ENCODE data around the gene CCDC178.

CCDC178 gene, protein sequence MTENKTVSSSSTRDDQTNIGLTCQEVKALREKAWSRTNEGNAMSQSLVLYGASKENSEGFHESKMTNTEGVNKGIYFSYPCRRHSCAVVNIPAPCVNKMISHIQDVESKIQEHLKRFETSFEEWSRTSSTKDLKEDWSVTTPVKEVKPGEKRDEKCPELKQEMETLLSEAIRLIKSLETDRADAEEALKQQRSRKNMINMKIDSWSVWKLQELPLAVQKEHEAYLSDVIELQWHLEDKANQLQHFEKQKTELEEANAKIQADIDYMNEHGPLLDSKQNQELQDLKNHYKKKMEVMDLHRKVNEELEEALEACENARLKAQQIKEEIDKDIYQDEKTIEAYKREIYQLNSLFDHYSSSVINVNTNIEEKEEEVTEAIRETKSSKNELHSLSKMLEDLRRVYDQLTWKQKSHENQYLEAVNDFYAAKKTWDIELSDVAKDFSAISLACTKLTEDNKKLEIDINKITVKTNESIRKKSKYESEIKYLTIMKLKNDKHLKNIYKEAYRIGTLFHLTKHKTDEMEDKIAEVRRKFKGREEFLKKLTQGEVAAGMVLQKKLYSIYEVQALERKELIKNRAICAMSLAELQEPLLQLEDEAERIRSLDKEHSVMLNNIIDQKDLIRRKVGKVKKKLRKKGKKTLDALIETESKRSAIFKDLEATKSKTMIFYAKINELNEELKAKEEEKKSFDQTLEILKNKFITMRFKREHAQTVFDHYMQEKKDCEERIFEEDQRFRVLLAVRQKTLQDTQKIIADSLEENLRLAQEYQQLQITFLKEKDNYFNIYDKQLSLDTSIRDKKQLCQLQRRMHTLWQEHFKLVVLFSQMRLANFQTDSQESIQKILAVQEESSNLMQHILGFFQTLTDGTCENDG

DNA sequence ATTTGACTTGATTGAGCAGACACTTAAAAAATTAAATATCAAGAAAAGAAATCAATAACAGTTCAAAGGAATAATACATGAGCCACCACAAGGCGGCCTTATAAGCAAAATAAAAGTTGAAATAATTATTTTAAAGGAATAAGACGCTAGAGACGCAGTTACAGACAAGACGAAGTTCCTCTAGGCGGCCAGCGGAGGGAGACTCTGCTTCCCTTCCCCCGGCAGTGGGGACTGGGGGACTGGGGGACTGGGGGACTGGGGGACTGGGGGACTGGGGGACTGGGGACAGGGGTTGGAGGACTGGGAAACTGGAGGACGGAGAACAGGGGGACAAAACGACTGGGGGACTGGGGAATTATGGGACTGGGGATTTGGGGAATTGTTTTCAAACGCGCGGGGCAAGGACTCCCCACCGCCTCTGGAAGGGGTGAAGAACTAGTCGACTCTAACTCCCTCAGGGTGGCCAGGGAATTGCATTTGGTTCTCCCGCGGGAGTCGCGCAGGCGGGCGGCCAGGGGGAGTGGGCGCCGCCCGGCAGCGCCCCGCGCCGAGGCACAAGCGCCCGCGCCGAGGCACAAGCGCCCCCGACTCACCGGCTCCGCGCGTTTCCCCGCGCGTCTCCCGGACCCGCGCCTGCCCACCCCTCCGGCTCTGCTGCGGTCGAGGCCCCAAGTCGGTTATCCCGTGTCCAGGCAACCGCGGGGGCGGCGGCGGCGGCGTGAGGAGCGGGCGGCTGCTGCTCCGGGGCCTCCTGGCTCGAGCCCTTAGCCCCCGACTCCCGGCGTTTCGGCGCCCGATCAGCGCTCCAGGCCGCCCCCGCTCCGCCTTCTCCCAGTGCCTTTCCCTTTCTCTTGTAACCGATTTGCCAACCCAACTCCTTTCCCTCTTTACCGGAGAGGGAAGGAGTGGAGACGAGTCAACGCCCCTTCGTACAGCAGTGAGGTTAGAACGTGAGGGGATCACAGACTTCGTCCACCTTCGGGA lies at the start of gene CCDC178:
CCDC178 (minus strand) TSS at position 662 of the 984 bp plus-strand sequence. CDS start 28,633 bp downstream, outside the sequence.
- TF ChIP-seq EZH2phosphoT487 (conservative IDR thresholded peaks at IDR 0.05; ENCODE audit: low read length) = no peak
- Histone ChIP-seq H3K9ac (ENCODE audit: low read length) (no peak within 1 kb of the TSS), H3K27ac (ENCODE audit: low read depth, low read length) (no peak within 1 kb of the TSS), H3K4me3 (ENCODE audit: insufficient read depth, low read length, poor library complexity, severe bottlenecking) (no peak within 1 kb of the TSS), H3K9me2 (replicated peaks; ENCODE audit: insufficient read depth, low read length) (no peaks in the 10 kb centered on the region), H3K9me3 (ENCODE audit: insufficient read depth, low read length) (no peaks in the 10 kb centered on the region), H3K79me2 (ENCODE audit: insufficient read depth, low read length) (no peaks in the 10 kb centered on the region), H3K27me3 (ENCODE audit: low read length) (no peaks in the 10 kb centered on the region), H3K4me2 (ENCODE audit: low read depth, low read length, poor library complexity, severe bottlenecking) (no peak within 1 kb of the TSS), H2AFZ (ENCODE audit: low read depth, low read length, severe bottlenecking) (no peak within 1 kb of the TSS), H4K20me1 (ENCODE audit: low read depth, low read length) (no peaks in the 10 kb centered on the region), H3F3A (ENCODE audit: insufficient read depth) (no peaks in the 10 kb centered on the region), H3K36me3 (ENCODE audit: low read length) (no peaks in the 10 kb centered on the region)

DNA sequence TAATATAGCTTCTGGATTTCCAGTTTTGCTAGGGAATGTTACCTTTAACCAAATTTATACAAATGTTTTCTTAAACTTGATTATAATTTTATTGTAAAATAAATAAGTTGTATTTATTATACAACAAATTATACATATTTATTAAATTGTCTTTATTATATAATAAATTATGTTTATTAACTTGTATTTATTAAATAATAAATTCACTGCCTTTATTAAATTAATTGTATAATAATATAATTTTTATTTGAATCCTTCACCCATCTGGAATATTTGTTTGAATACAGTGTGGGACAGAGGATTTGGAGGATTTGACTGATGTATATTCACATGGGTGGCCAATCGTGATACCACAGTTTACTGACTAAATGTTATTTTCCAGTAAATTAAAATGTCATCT lies 43.4 kb upstream of the CCDC178 start:
- Histone ChIP-seq H3K79me2 (ENCODE audit: insufficient read depth, low read length) (no peaks in the 10 kb centered on the region), H4K20me1 (ENCODE audit: low read depth, low read length) (no peaks in the 10 kb centered on the region), H3K36me3 (ENCODE audit: low read length) (no peaks in the 10 kb centered on the region), H3F3A (ENCODE audit: insufficient read depth) (no peaks in the 10 kb centered on the region), H3K4me3 (ENCODE audit: insufficient read depth, low read length, poor library complexity, severe bottlenecking) (no peak overlapping the region), H3K27ac (ENCODE audit: low read depth, low read length) (no peak overlapping the region), H3K4me2 (ENCODE audit: low read depth, low read length, poor library complexity, severe bottlenecking) (no peak overlapping the region), H3K27me3 (ENCODE audit: low read length) (no peaks in the 10 kb centered on the region), H3K9me2 (replicated peaks; ENCODE audit: insufficient read depth, low read length) (no peaks in the 10 kb centered on the region; the same call in 1 of the 2 replicates), H3K9me3 (ENCODE audit: insufficient read depth, low read length) (no peaks in the 10 kb centered on the region), H3K9ac (ENCODE audit: low read length) (no peak overlapping the region), H2AFZ (ENCODE audit: low read depth, low read length, severe bottlenecking) (no peak overlapping the region)
- TF ChIP-seq EZH2phosphoT487 (conservative IDR thresholded peaks at IDR 0.05; ENCODE audit: low read length) = no peak
- TF ChIP-seq, protein P1, sequence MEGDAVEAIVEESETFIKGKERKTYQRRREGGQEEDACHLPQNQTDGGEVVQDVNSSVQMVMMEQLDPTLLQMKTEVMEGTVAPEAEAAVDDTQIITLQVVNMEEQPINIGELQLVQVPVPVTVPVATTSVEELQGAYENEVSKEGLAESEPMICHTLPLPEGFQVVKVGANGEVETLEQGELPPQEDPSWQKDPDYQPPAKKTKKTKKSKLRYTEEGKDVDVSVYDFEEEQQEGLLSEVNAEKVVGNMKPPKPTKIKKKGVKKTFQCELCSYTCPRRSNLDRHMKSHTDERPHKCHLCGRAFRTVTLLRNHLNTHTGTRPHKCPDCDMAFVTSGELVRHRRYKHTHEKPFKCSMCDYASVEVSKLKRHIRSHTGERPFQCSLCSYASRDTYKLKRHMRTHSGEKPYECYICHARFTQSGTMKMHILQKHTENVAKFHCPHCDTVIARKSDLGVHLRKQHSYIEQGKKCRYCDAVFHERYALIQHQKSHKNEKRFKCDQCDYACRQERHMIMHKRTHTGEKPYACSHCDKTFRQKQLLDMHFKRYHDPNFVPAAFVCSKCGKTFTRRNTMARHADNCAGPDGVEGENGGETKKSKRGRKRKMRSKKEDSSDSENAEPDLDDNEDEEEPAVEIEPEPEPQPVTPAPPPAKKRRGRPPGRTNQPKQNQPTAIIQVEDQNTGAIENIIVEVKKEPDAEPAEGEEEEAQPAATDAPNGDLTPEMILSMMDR (IDR thresholded peaks at IDR 0.05; ENCODE audit: insufficient read depth, low read length, poor library complexity, severe bottlenecking) = no peak

DNA sequence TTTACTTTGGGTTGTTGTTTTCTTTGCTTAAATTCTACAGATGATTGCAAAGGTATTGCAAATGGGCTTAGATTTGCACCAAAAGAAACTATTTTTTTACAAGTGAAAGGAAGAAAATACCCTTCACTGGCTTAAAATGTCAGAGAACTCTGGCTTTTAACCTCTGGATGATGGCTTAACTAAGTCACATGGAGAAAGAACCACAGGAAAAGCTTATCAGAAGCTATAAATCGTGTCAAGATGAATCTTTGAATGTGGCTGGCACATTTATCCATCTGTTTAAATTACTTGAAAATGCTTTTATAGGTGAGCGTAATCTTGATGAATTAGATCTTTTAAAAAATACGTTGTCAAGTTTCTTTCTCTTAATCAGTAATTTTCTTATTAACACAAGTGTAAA lies 32.0 kb upstream of the CCDC178 start:
- Histone ChIP-seq H3K79me2 (ENCODE audit: insufficient read depth, low read length) (no peaks in the 10 kb centered on the region), H4K20me1 (ENCODE audit: low read depth, low read length) (no peaks in the 10 kb centered on the region), H3K9me3 (ENCODE audit: insufficient read depth, low read length) (no peaks in the 10 kb centered on the region), H3K36me3 (ENCODE audit: low read length) (no peaks in the 10 kb centered on the region), H3K9me2 (replicated peaks; ENCODE audit: insufficient read depth, low read length) (no peaks in the 10 kb centered on the region), H3K27ac (ENCODE audit: low read depth, low read length) (no peak overlapping the region), H3K27me3 (ENCODE audit: low read length) (no peaks in the 10 kb centered on the region), H3K4me2 (ENCODE audit: low read depth, low read length, poor library complexity, severe bottlenecking) (no peak overlapping the region), H3K9ac (ENCODE audit: low read length) (no peak overlapping the region), H2AFZ (ENCODE audit: low read depth, low read length, severe bottlenecking) (no peak overlapping the region), H3F3A (ENCODE audit: insufficient read depth) (no peaks in the 10 kb centered on the region), H3K4me3 (ENCODE audit: insufficient read depth, low read length, poor library complexity, severe bottlenecking) (no peak overlapping the region)
- TF ChIP-seq, protein P1 (IDR thresholded peaks at IDR 0.05; ENCODE audit: insufficient read depth, low read length, poor library complexity, severe bottlenecking) = no peak
- TF ChIP-seq EZH2phosphoT487 (conservative IDR thresholded peaks at IDR 0.05; ENCODE audit: low read length) = no peak

All from SU-DHL-6 (cell line).